Uterine smooth muscle cell (primary cell): ENCODE data around the gene TBXT. TPM values are rescaled to one million over a fixed set of nuclear protein-coding genes. Genes with fewer than 3 reads are reported as not detected.

Experiments
- total RNA-seq: library from RNA; depleted of rRNA; stranded (reverse); fragments of >200 nt; gene quantifications from 2 replicates; pipeline ENCODE4 v1.2.3, GENCODE V29; 2014

TBXT gene, protein sequence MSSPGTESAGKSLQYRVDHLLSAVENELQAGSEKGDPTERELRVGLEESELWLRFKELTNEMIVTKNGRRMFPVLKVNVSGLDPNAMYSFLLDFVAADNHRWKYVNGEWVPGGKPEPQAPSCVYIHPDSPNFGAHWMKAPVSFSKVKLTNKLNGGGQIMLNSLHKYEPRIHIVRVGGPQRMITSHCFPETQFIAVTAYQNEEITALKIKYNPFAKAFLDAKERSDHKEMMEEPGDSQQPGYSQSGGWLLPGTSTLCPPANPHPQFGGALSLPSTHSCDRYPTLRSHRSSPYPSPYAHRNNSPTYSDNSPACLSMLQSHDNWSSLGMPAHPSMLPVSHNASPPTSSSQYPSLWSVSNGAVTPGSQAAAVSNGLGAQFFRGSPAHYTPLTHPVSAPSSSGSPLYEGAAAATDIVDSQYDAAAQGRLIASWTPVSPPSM
- not detected in 2 replicates for total RNA-seq

DNA sequence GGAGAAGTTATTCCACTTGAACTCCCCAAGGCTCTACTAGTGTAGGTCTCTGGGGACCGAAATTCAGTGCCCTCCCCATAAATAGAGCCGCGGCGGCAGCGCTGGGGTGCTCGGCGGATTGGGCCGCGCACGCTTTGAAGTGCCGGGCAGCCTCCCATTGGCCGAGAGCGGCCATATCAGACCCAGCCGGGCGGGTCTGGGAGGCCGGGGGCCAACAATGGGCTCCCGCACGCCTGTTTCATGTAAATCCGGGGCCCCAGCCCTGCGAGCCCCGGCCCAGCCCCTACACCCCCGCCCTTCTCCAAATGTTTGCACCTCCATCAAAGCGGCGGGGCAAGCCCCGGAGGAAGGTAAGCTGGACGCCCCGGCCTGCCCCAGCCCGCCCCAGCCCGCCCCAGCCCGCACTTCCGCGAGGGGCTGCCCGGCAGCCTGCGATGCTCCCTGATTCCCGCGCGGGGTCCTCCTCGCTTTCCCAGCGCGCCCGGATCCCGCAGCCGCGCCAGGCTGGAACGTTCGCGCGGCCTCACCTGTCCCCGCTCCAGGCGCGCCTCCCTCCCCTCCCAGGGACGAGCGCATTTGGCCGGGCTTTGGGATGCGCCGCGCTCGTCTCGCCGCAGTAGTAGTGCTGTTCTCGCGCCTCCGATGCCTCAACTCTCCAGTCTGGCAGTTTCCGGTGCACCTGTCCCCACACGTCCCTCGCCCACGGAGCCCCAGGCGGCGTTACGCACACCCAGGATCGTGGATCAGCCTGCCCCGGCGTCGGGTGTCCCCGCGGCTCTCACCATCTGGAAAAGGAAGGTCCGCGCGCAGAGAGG is at the start of gene TBXT:
TBXT (minus strand) TSS at position 51 of the 815 bp plus-strand sequence. CDS start 260 bp downstream, outside the sequence.

Other genes starting within 250 kb of the TBXT start
- gene PRR18, start 140.5 kb upstream of the TBXT start, total RNA-seq: 0.12 TPM in 1 of 2 replicates, not detected in the other
- gene SFT2D1, start 174.7 kb upstream of the TBXT start, total RNA-seq: 44.0 and 62.1 TPM in 2 replicates
- 18.0 and 24.3 TPM in 2 replicates for gene MPC1, start 215.1 kb upstream of the TBXT start, total RNA-seq